HG02884 (cell line): ENCODE data around the gene EGF.
"Not testable (repeated sequence)": the region's sequence is repeated elsewhere in the genome, so short reads cannot be mapped to it uniquely, and the experiment has no call there.

Experiments used
- ATAC-seq: cut with Tn5 transposase; IDR thresholded peaks from one replicate; pipeline ENCODE4 v1.9.1; 2021; ENCODE audit warnings: mild to moderate bottlenecking, moderate library complexity; ENCODE audit not compliant: unreplicated experiment

Gene EGF

DNA sequence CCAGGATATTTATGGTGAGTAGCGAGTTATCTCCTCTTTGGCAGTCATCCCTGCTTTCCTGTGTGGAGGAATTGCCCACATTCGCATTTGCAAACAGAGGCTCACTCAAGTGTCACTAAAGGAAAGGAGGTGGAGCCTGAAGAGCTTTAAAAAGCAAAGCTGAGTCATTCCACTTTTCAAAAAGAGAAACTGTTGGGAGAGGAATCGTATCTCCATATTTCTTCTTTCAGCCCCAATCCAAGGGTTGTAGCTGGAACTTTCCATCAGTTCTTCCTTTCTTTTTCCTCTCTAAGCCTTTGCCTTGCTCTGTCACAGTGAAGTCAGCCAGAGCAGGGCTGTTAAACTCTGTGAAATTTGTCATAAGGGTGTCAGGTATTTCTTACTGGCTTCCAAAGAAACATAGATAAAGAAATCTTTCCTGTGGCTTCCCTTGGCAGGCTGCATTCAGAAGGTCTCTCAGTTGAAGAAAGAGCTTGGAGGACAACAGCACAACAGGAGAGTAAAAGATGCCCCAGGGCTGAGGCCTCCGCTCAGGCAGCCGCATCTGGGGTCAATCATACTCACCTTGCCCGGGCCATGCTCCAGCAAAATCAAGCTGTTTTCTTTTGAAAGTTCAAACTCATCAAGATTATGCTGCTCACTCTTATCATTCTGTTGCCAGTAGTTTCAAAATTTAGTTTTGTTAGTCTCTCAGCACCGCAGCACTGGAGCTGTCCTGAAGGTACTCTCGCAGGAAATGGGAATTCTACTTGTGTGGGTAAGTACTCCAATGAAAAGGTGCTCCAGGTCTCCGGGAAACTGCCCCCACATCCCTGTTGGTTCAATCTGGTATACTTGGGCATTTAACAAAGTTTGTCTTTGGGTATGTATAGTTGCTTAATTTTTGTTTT lies at the start of gene EGF:
EGF (plus strand) TSS at position 178 of the 890 bp plus-strand sequence; CDS start at position 631, 453 bp downstream.
- ATAC-seq: peak; percentile 57

DNA sequence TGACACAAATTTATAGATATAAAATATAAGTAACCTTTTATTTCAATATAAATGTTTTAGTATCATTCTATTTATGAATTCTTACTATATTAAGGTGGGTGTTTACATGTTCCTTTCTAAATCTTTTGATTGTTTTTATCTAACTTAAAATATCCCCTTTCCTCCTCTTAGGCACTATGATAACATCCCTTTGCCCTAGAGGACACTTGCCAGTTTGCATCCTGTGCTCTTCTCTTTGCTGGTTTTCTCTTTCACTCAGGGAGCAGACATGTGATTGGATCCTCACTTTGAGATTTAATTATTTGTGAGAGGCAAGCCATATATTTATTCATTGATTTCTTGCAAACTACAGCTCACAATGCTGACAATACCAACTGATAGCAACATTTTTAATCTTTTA lies 48.5 kb upstream of the EGF start:
- no peak for ATAC-seq

DNA sequence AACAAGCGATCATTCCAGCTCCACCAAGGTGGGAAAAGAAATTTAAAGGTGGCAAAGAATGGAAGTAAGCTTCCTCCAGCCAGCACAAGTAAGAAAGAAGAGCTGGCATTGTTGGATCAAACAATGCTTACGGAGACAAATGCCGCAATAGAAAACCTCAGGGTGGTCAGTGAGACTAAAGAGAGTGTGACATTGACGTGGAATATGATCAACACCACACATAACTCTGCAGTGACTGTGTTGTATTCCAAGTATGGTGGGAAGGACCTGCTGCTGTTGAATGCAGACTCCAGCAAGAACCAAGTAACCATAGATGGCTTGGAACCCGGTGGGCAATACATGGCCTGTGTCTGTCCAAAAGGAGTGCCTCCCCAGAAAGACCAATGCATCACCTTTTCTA lies 42.6 kb upstream of the EGF start:
- ATAC-seq: no peak

- no peak for ATAC-seq
Measured at GRCh38 chr4:109872065-109872464, 40.6 kb upstream of the EGF start.

DNA sequence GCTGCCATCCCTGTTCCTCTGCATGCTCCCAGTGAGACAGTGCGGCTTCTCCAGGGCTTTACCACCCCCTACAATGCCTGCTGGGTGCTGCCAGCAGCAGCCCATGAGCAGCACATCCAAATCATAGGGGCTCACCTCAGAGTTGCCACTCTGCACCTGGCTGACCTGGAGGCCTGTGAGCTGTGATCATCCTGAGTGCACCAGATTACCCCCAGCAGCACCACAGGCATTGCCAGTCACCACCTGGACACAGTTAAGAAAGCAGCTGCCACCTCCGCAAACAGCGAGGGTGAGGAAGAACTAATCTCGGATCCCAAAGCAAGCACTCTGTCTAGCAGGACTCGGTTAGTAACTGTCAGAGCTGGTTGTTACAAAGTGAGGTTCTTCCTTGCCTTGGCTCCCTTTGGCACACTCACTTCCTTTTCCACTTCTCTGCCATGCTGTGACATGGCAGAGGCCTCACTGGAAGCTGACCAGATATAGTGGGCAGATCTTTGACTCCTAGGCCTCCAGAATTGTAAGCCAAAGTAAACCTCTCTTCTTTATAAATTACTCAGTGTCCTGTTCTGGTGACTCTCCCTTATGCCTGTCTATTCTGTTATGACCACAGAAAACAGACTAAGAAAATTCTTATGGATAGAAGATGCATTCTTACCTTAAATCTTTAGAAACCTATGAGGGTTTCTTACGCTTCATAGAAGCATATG lies 39.6 kb upstream of the EGF start:
- no peak for ATAC-seq

DNA sequence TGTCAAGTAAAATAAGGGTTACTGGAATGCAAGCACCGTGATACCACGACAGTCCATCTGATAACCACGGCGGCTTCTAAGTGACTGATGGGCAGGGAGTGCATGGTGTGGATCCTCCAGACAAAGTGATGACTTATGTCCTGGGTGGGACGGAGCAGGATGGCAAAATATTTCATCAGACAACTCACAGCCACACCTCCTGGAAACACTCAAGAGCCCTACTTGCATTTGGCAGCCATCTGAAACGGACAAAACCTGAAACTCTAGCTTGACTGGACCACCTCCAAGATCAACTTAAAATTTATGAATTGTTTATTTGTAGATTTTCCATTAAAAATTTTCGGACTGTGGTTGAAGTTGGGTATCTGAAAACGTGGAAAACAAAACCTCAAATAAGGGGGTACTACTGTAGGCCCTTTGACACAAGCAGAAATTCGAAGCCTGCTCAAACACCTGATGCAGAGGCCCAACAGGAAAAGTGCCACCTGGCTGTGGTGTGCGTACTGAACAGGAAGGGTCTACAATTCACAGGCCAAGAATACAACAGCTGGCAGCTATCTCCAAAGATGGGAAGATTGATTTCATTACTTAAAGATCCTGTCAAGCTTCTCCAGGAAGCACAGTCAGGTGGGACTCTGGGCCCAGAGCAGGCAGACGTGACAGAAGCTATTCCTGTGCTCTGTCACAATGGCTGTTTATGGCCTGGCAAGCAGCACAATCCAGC lies 38.7 kb upstream of the EGF start:
- no peak for ATAC-seq

- ATAC-seq: no peak
Measured at GRCh38 chr4:109875106-109875505, 37.6 kb upstream of the EGF start.

DNA sequence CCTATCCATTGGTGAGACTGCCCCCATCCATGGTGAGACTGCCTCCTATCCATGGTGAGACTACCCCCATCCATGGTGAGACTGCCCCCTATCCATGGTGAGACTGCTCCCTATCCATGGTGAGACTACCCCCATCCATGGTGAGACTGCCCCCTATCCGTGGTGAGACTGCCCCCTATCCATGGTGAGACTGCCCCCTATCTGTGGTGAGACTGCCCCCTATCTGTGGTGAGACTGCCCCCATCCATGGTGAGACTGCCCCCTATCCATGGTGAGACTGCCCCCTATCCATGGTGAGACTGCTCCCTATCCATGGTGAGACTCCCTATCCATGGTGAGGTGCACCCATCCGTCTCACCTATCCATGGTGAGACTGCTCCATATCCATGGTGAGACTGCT lies 37.1 kb upstream of the EGF start:
- ATAC-seq: not testable (repeated sequence)

GRCh38 chr4:109876634-109877265 lies 35.9 kb upstream of the EGF start:
- ATAC-seq: no peak

DNA sequence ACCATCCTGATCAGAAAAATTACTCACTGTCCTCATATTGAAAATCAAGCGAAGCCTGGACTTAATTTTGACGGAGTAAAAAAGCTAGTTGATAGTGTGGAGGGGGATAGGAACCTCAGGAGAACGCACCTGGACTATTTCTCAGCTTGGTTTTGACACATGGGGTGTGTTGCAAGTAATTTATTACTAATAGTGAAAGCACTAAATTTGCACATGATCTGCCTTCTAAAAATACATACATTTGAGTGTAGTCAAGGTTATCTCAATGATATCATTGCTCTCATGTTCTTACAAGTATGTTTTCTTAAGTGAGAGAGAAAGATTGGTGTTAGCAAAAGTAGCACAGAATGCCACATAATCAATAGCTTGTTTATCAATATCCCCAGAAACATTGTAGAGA lies 35.3 kb upstream of the EGF start:
- peak; percentile 89 for ATAC-seq

DNA sequence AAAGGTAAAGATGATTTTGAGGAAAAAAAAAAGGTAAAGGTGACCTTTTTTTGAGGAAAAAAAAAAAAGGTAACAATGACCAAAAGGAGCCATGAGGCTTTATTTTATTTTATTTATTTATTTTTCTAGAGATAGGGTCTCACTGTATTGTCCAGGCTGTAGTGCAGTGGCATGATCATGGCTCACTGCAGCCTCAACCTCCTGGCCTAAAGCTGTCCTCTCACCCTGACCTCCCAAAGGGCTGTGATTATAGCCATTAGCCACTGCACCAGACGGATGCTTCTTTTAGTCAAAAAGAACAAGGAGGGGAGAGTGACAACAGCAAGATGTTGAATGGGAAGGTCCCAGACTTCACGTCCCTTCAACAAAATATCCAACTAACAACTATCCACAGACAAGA lies 34.3 kb upstream of the EGF start:
- no peak for ATAC-seq

- ATAC-seq: no peak
Measured at GRCh38 chr4:109879081-109879480, 33.6 kb upstream of the EGF start.

- no peak for ATAC-seq
Measured at GRCh38 chr4:109879636-109880314, 32.9 kb upstream of the EGF start.

DNA sequence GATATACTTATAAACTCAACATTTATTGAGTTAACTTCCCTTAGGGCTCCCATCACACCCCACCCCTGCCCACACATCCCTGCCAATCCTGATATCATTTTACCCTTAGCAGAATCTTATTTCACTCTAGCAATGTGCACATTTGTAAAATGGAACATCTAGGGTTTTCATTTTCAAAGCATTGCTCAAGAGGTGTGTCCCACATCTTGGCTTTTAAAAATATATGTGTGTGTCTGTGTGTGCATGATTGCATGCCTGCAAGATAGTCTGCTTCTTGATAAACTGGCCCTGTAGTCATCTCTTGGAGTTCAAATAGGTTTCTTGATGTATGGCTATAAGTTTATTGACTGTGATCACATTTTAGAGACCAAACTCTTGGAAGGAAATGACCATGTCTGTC lies 26.4 kb upstream of the EGF start:
- no peak for ATAC-seq

DNA sequence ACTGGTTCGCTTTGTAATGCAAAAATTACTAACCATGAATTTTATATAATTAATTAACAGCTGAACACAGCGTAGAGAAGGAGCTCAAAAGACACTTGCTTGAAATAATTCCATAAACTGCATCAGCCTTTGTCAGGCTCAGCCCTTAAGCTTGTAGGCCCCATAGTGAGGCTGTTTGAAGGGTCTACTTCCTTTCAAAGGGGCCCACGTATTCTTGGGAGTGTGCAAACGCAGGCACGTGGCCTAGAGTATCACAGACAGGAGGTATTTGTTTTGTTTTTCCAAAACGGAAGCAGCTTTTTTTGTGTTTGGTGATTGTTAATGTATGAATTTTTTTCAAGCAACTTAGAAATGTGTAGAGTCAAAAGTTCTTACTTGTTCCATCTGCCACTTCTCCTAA lies 25.6 kb upstream of the EGF start:
- no peak for ATAC-seq

DNA sequence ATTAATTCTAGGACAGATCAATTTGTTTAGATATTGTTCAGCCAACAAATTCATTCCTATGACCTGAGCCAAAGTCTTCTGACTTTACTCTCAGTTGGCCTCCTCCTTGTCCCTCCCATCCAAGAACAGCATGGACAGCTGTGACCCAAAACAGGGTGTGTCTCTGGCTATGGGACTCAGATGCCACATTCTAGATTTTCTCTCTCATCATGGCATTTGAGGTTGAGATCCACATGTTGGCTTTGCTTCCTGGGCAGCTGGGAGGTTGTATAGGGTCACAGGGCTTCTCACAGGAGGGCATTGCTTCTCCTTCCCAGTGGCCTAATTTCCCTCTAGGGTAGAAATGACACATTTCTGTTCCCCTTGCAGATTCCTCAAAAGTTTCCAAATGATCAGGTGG lies 22.6 kb upstream of the EGF start:
- no peak for ATAC-seq

GRCh38 chr4:109902559-109903251 lies 10.0 kb upstream of the EGF start:
- ATAC-seq: no peak

GRCh38 chr4:109908731-109909130 lies 4.0 kb upstream of the EGF start:
- no peak for ATAC-seq

DNA sequence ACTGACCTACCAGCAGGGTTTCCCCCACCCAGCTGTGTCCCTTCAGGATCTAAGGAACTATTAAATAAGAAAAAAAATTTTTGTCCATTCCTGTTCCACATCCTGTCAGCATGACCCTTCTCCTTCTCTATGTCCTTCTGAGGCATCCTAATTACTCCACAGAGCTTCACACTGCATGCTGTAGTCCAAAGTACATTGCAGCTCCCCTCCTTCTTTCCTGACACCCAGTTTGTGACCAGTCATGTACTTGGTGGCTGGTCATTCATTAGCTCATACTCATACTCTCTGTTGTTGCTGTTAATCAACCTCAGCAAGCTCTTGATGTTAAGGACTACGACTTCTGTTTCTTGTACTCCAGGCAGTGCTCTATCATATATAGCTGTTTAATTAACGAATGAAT lies 2.4 kb upstream of the EGF start:
- no peak for ATAC-seq
